GM18519 (cell line): ENCODE measurements around the gene TRIM5.
"Not testable (repeated sequence)": the region's sequence is repeated elsewhere in the genome, so short reads cannot be mapped to it uniquely, and the experiment has no call there.

Experiments
- ATAC-seq: cut with Tn5 transposase; IDR thresholded peaks from one replicate; pipeline ENCODE4 v1.9.1; 2021; ENCODE audit warnings: mild to moderate bottlenecking, moderate library complexity; ENCODE audit not compliant: unreplicated experiment, low FRiP score

TRIM5 gene

GRCh38 chr11:5684646-5685362 is at the start of gene TRIM5:
TSS of gene TRIM5 (minus strand) at chr11:5685074. CDS start at chr11:5680177, 4,897 bp downstream.
- ATAC-seq = peak; percentile 47

- ATAC-seq = no peak
Measured at GRCh38 chr11:5727691-5728090, 42.8 kb upstream of the TRIM5 start.

GRCh38 chr11:5726351-5726750 is 41.5 kb upstream of the TRIM5 start:
- ATAC-seq = no peak

- no peak for ATAC-seq
Measured at GRCh38 chr11:5722622-5723021, 37.7 kb upstream of the TRIM5 start.

GRCh38 chr11:5719703-5720495 is 35.0 kb upstream of the TRIM5 start:
- no peak for ATAC-seq

GRCh38 chr11:5716518-5716917 is 31.6 kb upstream of the TRIM5 start:
- not testable (repeated sequence) for ATAC-seq

- no peak for ATAC-seq
Measured at GRCh38 chr11:5713695-5714094, 28.8 kb upstream of the TRIM5 start.

- ATAC-seq = no peak
Measured at GRCh38 chr11:5712507-5712906, 27.6 kb upstream of the TRIM5 start.

GRCh38 chr11:5705688-5706087 is 20.8 kb upstream of the TRIM5 start:
- ATAC-seq = no peak

- peak; percentile 48 for ATAC-seq
Measured at GRCh38 chr11:5703741-5704536, 19.1 kb upstream of the TRIM5 start.

- ATAC-seq = no peak
Measured at GRCh38 chr11:5701055-5701577, 16.2 kb upstream of the TRIM5 start.

GRCh38 chr11:5700421-5701054 is 15.7 kb upstream of the TRIM5 start:
- no peak for ATAC-seq

GRCh38 chr11:5698281-5698680 is 13.4 kb upstream of the TRIM5 start:
- no peak for ATAC-seq

GRCh38 chr11:5696210-5696609 is 11.3 kb upstream of the TRIM5 start:
- no peak for ATAC-seq

GRCh38 chr11:5695580-5695979 is 10.7 kb upstream of the TRIM5 start:
- ATAC-seq = no peak

GRCh38 chr11:5694642-5695041 is 9.8 kb upstream of the TRIM5 start:
- ATAC-seq = no peak

- ATAC-seq = no peak
Measured at GRCh38 chr11:5691964-5692361, 7.1 kb upstream of the TRIM5 start.

- ATAC-seq = not testable (repeated sequence)
Measured at GRCh38 chr11:5691238-5691963, 6.5 kb upstream of the TRIM5 start.

GRCh38 chr11:5690736-5691135 is 5.9 kb upstream of the TRIM5 start:
- ATAC-seq = no peak

- no peak for ATAC-seq
Measured at GRCh38 chr11:5690216-5690615, 5.3 kb upstream of the TRIM5 start.
